CD14-positive monocyte (primary cell): Measurements from ENCODE around the gene GPER1. TPM values are rescaled to one million over a fixed set of nuclear protein-coding genes. Genes with fewer than 3 reads are reported as not detected.

ENCODE experiments used
- DNase-seq, 3 donors: peaks; one replicate each; pipeline ENCODE4 v3.0.0-alpha.2; 2011 to 2022
- H2AFZ ChIP-seq: 2 replicates; pipeline ENCODE4 v1.6.0; 2012; ENCODE audit warnings: mild to moderate bottlenecking, low read depth, low read length, inconsistent platforms; ENCODE audit not compliant: insufficient read depth, poor library complexity, severe bottlenecking
- H3K27ac ChIP-seq, 2 donors: 1 replicate in 1 of 2; 2 replicates in 1 of 2; pipeline ENCODE4 v1.5.1; 2012 to 2013; ENCODE audit warnings: low read length in 2 of 2, control low read depth in 1 of 2, inconsistent platforms in 1 of 2, low read depth in 1 of 2, mild to moderate bottlenecking in 1 of 2
- H3K27me3 ChIP-seq, 2 donors: one replicate each; pipeline versions ENCODE4 v1.6.0 to v1.6.1; 2011 to 2013; ENCODE audit warnings: low read length in 2 of 2; ENCODE audit not compliant: control insufficient read depth in 2 of 2, insufficient read depth in 2 of 2
- H3K36me3 ChIP-seq, 2 donors: replicated peaks in 1 of 2; 1 replicate in 1 of 2; 2 replicates in 1 of 2; pipeline versions ENCODE4 v1.5.1 to v1.6.1; 2012 to 2013; ENCODE audit warnings: low read length in 2 of 2, control low read depth in 1 of 2, inconsistent platforms in 1 of 2, mild to moderate bottlenecking in 1 of 2; ENCODE audit not compliant: insufficient read depth in 2 of 2, control insufficient read depth in 1 of 2
- H3K4me1 ChIP-seq, 2 donors: 1 replicate in 1 of 2; 2 replicates in 1 of 2; pipeline versions ENCODE4 v1.5.1 to v1.6.1; 2012 to 2013; ENCODE audit warnings: low read length in 2 of 2, control low read depth in 1 of 2, inconsistent platforms in 1 of 2, mild to moderate bottlenecking in 1 of 2, moderate library complexity in 1 of 2; ENCODE audit not compliant: insufficient read depth in 2 of 2, control insufficient read depth in 1 of 2
- H3K4me2 ChIP-seq: replicated peaks from 2 replicates; pipeline ENCODE3; 2012; ENCODE audit warnings: low read length, moderate library complexity, mild to moderate bottlenecking; ENCODE audit not compliant: poor library complexity, severe bottlenecking; ENCODE audit errors: extremely low read depth
- H3K4me3 ChIP-seq, 3 experiments: fragments of 200-600 bp in 1 of 3; sonication (generic) in 1 of 3; replicated peaks in 1 of 3; 1 replicate in 2 of 3; 2 replicates in 1 of 3; pipeline ENCODE4 v1.5.1; 2011 to 2013; ENCODE audit warnings: low read length in 3 of 3, mild to moderate bottlenecking in 3 of 3, control low read depth in 2 of 3, low read depth in 2 of 3, inconsistent platforms in 1 of 3, moderate library complexity in 1 of 3
- H3K79me2 ChIP-seq: 2 replicates; pipeline ENCODE4 v1.6.0; 2012; ENCODE audit warnings: mild to moderate bottlenecking, control low read depth, inconsistent platforms, low read length, moderate library complexity; ENCODE audit not compliant: insufficient read depth
- H3K9ac ChIP-seq: 2 replicates; pipeline ENCODE4 v1.6.0; 2017; ENCODE audit warnings: low read length, mild to moderate bottlenecking; ENCODE audit not compliant: insufficient read depth, poor library complexity, severe bottlenecking
- H3K9me3 ChIP-seq, 2 donors: replicated peaks in 1 of 2; 1 replicate in 1 of 2; 2 replicates in 1 of 2; pipeline versions ENCODE4 v1.5.1 to v1.6.1; 2012 to 2013; ENCODE audit warnings: low read length in 2 of 2, control low read depth in 1 of 2; ENCODE audit not compliant: control insufficient read depth in 1 of 2, insufficient read depth in 1 of 2
- H4K20me1 ChIP-seq: 2 replicates; pipeline ENCODE4 v1.6.0; 2012; ENCODE audit warnings: mild to moderate bottlenecking, low read length, control low read depth, moderate library complexity; ENCODE audit not compliant: insufficient read depth
- H3K27ac Mint-ChIP-seq, 7 donors: one replicate each; pipeline ENCODE4 v1.8.0; 2020; ENCODE audit warnings: mild to moderate bottlenecking in 7 of 7, mixed read lengths in 7 of 7, moderate library complexity in 6 of 7, inconsistent platforms in 2 of 7
- H3K27me3 Mint-ChIP-seq, 3 donors: one replicate each; pipeline ENCODE4 v1.8.0; 2021 to 2022; ENCODE audit warnings: low read depth in 3 of 3, mild to moderate bottlenecking in 3 of 3, mixed read lengths in 3 of 3, moderate library complexity in 3 of 3, inconsistent platforms in 1 of 3
- H3K36me3 Mint-ChIP-seq, 2 donors: one replicate each; pipeline ENCODE4 v1.8.0; 2020; ENCODE audit warnings: mixed read lengths in 2 of 2, inconsistent platforms in 1 of 2, mild to moderate bottlenecking in 1 of 2
- H3K4me1 Mint-ChIP-seq: one replicate; pipeline ENCODE4 v1.8.0; 2020; ENCODE audit warnings: mild to moderate bottlenecking, mixed read lengths
- H3K4me3 Mint-ChIP-seq, 2 donors: one replicate each; pipeline ENCODE4 v1.8.0; 2020; ENCODE audit warnings: mild to moderate bottlenecking in 2 of 2, mixed read lengths in 2 of 2, moderate library complexity in 1 of 2
- H3K9me3 Mint-ChIP-seq, 7 donors: one replicate each; pipeline ENCODE4 v1.8.0; 2020 to 2022; ENCODE audit warnings: mixed read lengths in 7 of 7, mild to moderate bottlenecking in 6 of 7, moderate library complexity in 6 of 7, inconsistent platforms in 2 of 7
- CTCF ChIP-seq: fragments of 200-600 bp; IDR thresholded peaks from one replicate; pipeline ENCODE4 v1.8.0; 2022; ENCODE audit warnings: antibody characterized with exemption, mild to moderate bottlenecking
- WGBS: methylation state at CpG from one replicate; pipeline ENCODE4 v1.1.5; 2013; ENCODE audit warnings: missing lambda C conversion rate; ENCODE audit not compliant: insufficient coverage; 5-methylcytosine and 5-hydroxymethylcytosine counted together
- intact Hi-C, 2 donors: fragments of 100-400 bp; cut with micrococcal nuclease; formaldehyde crosslinking; loops; one replicate each; pipeline versions ENCODE4 v1.15.0 to v1.15.1; 2023
- polyA plus RNA-seq, 3 donors: library from polyadenylated mRNA; depleted of rRNA in 1 of 3; unstranded in 2 of 3; stranded (reverse) in 1 of 3; fragments of 300-500 nt in 2 of 3; fragments of >200 nt in 1 of 3; fragmentation: Illumina TruSeq in 2 of 3; gene quantifications; 1 replicate in 2 of 3; 2 replicates in 1 of 3; pipeline ENCODE4 v1.2.3, GENCODE V29; 2012 to 2021

Gene GPER1
- polyA plus RNA-seq, 3 donors = 0.35 to 10.0 (median 4.1) TPM

- Mint-ChIP-seq H3K27me3 (peaks cover 13 to 27% (median 18%) of the 10 kb centered on the region in 3 donors), H3K27ac (no peak overlapping the region), H3K4me1 (peaks cover 11% of the 10 kb centered on the region), H3K36me3 (no peaks in the 10 kb centered on the region), H3K4me3 (no peak overlapping the region), H3K9me3 (peaks cover 0 to 6% (median 0%) of the 10 kb centered on the region in 7 donors)
- intact Hi-C loops = loop anchor here (10.0 kb wide), 3 partner anchors 164 to 284 kb away; partner anchors contain the start of gene GET4 (in 1 of the 2)
- Histone ChIP-seq H3K27me3 (peaks cover 0 to 21% of the 10 kb centered on the region in 2 donors), H3K9me3 (peaks cover 0 to 3% of the 10 kb centered on the region in 2 donors), H3K27ac (no peak overlapping the region), H3K4me1 (peaks cover 9 to 11% of the 10 kb centered on the region in 2 donors), H2AFZ (no peak overlapping the region), H3K36me3 (no peaks in the 10 kb centered on the region), H3K4me3 (no peak overlapping the region), H3K4me2 (no peak overlapping the region), H4K20me1 (no peaks in the 10 kb centered on the region), H3K9ac (no peak overlapping the region), H3K79me2 (no peaks in the 10 kb centered on the region)
- DNase-seq = no peak
- 87% methylated on average over 8 of the region's 11 CpGs for WGBS
- no peak for TF ChIP-seq CTCF
These were observed 19.3 kb upstream of the GPER1 start for GRCh38 chr7:1068619-1069018.

- no peak overlapping the region for H3K4me3 Mint-ChIP-seq
- H3K36me3 Mint-ChIP-seq = no peaks in the 10 kb centered on the region
- no peaks in the 10 kb centered on the region for H3K36me3 ChIP-seq
- H3K4me1 ChIP-seq = peaks cover 6% of the 10 kb centered on the region in 2 donors
- H3K27me3 Mint-ChIP-seq = peaks cover 5 to 12% (median 7%) of the 10 kb centered on the region in 3 donors
- peaks cover 0 to 3% of the 10 kb centered on the region in 2 donors for H3K27me3 ChIP-seq
- H3K27ac ChIP-seq = no peak overlapping the region
- no peak overlapping the region for H3K4me2 ChIP-seq
- H3K9me3 Mint-ChIP-seq = peaks cover 0 to 3% (median 0%) of the 10 kb centered on the region in 7 donors
- TF ChIP-seq CTCF = no peak
- H2AFZ ChIP-seq = no peak overlapping the region
- no peak overlapping the region for H3K27ac Mint-ChIP-seq
- no peaks in the 10 kb centered on the region for H3K79me2 ChIP-seq
- no peaks in the 10 kb centered on the region for H4K20me1 ChIP-seq
- peaks cover 7% of the 10 kb centered on the region for H3K4me1 Mint-ChIP-seq
- WGBS = 96% methylated on average over 41 of the region's 42 CpGs
- DNase-seq = no peak
- no peak overlapping the region for H3K9ac ChIP-seq
- intact Hi-C loops = no loop called here
- peaks cover 0 to 3% of the 10 kb centered on the region in 2 donors for H3K9me3 ChIP-seq
- H3K4me3 ChIP-seq = no peak overlapping the region
These were observed 17.3 kb upstream of the GPER1 start for GRCh38 chr7:1070544-1071011.
